ENCODE results near the gene CTXND1.

The CTXND1 gene

GRCh38 chr15:80162059-80162554, 89.9 kb downstream of the CTXND1 start:
- Histone ChIP-seq H3K27me3 (replicated peaks; ENCODE audit: control insufficient read depth, insufficient read depth, low read length) (no peaks in the 10 kb centered on the region), H3K4me3 (replicated peaks; ENCODE audit: low read depth, low read length) (no peak overlapping the region), H3K36me3 (ENCODE audit: control insufficient read depth, insufficient read depth, low read length) (peaks cover 5% of the 10 kb centered on the region)
- DNase-seq (ENCODE audit: extremely low read depth, insufficient read length): no peak
- TF ChIP-seq CTCF (IDR thresholded peaks at IDR 0.05; ENCODE audit: insufficient read depth, low read length, poor library complexity, severe bottlenecking): no peak

- no peaks in the 10 kb centered on the region for H3K27me3 ChIP-seq (replicated peaks; ENCODE audit: control insufficient read depth, insufficient read depth, low read length)
- no peak for DNase-seq (ENCODE audit: extremely low read depth, insufficient read length)
- H3K4me3 ChIP-seq (replicated peaks; ENCODE audit: low read depth, low read length): no peak overlapping the region
- H3K36me3 ChIP-seq (ENCODE audit: control insufficient read depth, insufficient read depth, low read length): peaks cover 5% of the 10 kb centered on the region
- no peak for TF ChIP-seq CTCF (IDR thresholded peaks at IDR 0.05; ENCODE audit: insufficient read depth, low read length, poor library complexity, severe bottlenecking)
Measured at GRCh38 chr15:80161468-80162016, 90.5 kb downstream of the CTXND1 start.

- DNase-seq (ENCODE audit: extremely low read depth, insufficient read length): peak; percentile 46
- H3K4me3 ChIP-seq (replicated peaks; ENCODE audit: low read depth, low read length): no peak overlapping the region
- peaks cover 5% of the 10 kb centered on the region for H3K36me3 ChIP-seq (ENCODE audit: control insufficient read depth, insufficient read depth, low read length)
Measured at GRCh38 chr15:80160570-80161156, 91.3 kb downstream of the CTXND1 start.

GRCh38 chr15:80159811-80160569, 92.0 kb downstream of the CTXND1 start:
- H3K36me3 ChIP-seq (ENCODE audit: control insufficient read depth, insufficient read depth, low read length): peaks cover 5% of the 10 kb centered on the region
- TF ChIP-seq CTCF (IDR thresholded peaks at IDR 0.05; ENCODE audit: insufficient read depth, low read length, poor library complexity, severe bottlenecking): no peak
- no peaks in the 10 kb centered on the region for H3K27me3 ChIP-seq (replicated peaks; ENCODE audit: control insufficient read depth, insufficient read depth, low read length)
- no peak overlapping the region for H3K4me3 ChIP-seq (replicated peaks; ENCODE audit: low read depth, low read length)
- peak; percentile 34 for DNase-seq (ENCODE audit: extremely low read depth, insufficient read length)

More at GRCh38 chr15:80160570-80161156, 91.3 kb downstream of the CTXND1 start:
- no peak for TF ChIP-seq CTCF (IDR thresholded peaks at IDR 0.05; ENCODE audit: insufficient read depth, low read length, poor library complexity, severe bottlenecking)
- no peaks in the 10 kb centered on the region for H3K27me3 ChIP-seq (replicated peaks; ENCODE audit: control insufficient read depth, insufficient read depth, low read length)

GRCh38 chr15:80159301-80159700, 92.7 kb downstream of the CTXND1 start:
- no peak overlapping the region for H3K4me3 ChIP-seq (replicated peaks; ENCODE audit: low read depth, low read length)
- TF ChIP-seq CTCF (IDR thresholded peaks at IDR 0.05; ENCODE audit: insufficient read depth, low read length, poor library complexity, severe bottlenecking): no peak
- no peak for DNase-seq (ENCODE audit: extremely low read depth, insufficient read length)
- peaks cover 5% of the 10 kb centered on the region for H3K36me3 ChIP-seq (ENCODE audit: control insufficient read depth, insufficient read depth, low read length)
- H3K27me3 ChIP-seq (replicated peaks; ENCODE audit: control insufficient read depth, insufficient read depth, low read length): no peaks in the 10 kb centered on the region

All from GM06990 (cell line).